GM20000 (cell line): Measurements from ENCODE around the gene LGR5.

Experiments used
- DNase-seq: peaks from one replicate; pipeline ENCODE4 v3.0.0; 2012; ENCODE audit warnings: low spot score
- TF ChIP-seq, protein P1 (sequence below): IDR thresholded peaks from 2 replicates; pipeline ENCODE4 v1.5.1; 2012; ENCODE audit warnings: mild to moderate bottlenecking, control low read depth; ENCODE audit errors: extremely low read depth, missing control alignments

LGR5 gene

DNA sequence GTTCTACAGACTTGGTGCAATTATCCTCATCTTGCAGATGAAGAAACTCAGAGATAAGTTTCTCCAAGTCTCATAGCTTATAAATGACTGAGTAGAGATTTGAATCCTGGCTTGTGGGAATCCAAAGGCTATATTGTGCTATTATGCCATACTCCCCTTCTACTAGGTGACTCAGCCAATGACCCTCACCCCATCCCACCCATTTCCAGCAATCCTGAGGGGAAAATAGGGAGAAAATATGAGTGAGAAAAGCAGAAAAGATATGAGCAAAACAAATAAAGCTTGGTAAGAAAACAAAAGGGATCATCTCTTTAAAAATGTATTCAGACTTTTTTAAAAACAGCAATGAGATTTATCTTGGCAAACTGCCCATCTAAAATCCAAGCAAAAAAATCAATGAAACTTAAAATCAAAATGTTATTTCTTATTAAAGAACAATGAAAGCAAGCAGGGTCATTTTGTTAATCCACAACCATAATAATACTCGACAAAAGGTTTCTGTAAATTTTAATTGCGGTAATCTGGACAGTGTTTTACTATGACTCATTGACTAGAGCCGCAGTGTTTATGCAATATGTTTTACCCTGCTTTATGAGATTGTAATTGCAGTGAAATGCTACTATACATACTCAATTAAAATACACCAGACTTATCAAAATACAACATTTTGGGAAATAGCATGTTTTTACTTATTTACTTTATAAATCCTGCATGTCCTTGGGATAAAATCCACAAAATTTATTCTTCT is 13.1 kb upstream of the LGR5 start:
- TF ChIP-seq, protein P1, sequence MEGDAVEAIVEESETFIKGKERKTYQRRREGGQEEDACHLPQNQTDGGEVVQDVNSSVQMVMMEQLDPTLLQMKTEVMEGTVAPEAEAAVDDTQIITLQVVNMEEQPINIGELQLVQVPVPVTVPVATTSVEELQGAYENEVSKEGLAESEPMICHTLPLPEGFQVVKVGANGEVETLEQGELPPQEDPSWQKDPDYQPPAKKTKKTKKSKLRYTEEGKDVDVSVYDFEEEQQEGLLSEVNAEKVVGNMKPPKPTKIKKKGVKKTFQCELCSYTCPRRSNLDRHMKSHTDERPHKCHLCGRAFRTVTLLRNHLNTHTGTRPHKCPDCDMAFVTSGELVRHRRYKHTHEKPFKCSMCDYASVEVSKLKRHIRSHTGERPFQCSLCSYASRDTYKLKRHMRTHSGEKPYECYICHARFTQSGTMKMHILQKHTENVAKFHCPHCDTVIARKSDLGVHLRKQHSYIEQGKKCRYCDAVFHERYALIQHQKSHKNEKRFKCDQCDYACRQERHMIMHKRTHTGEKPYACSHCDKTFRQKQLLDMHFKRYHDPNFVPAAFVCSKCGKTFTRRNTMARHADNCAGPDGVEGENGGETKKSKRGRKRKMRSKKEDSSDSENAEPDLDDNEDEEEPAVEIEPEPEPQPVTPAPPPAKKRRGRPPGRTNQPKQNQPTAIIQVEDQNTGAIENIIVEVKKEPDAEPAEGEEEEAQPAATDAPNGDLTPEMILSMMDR: no peak
- DNase-seq: no peak

DNA sequence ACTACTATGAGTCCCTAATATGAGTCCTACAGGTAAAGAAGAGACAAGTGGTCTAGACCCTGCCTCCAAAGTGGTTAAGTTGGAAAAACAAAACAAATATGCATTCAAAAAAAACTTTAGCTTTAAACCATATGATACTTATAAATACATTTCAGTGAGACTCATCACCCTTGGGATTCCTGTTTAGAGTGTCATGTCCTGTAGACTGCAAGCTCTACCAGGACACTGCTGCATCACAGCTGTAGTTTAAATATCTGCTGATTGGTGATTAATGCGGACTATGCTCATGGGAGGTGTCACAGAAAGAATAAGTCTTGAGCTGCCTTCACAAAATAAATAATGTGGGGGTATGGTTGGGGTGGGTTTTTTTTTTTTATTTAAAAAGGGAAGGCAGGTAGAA is 8.8 kb upstream of the LGR5 start:
- no peak for DNase-seq
- TF ChIP-seq, protein P1: no peak

DNA sequence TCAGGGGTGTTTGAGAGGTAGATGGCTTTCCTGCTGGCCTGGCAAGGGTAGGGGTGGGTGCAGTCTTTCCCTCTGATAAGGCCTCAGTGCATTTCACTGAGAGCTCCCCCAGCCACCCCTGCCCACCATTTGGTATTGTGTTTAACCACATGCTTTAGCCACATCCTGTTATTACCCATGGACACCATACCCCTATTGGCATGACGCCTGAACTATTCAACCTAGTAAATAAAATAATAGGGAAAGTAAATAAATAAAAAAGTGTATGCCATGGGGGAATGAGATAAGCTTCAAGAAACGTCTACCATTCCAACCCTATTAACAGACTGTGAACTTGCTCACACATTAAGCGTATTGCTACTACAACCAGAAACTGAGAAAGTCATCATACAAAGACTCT is 7.6 kb upstream of the LGR5 start:
- TF ChIP-seq, protein P1: no peak
- DNase-seq: no peak

DNA sequence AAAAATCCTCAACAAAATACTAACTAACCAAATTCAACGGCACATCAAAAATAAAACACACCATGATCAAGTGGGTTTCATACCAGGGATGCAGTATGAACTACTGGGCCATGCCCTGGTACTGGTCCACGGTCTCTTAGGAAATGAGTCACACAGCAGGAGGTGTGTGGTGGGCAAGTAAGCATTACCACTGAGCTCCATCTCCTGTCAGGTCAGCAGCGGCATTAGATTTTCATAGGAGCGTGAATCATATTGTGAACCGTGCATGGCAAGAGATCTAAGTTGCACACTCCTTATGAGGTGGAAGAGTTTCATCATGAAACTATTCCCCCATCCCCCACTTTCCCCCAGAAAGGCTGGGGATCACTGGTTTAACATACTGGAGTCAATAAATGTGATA is 6.7 kb upstream of the LGR5 start:
- DNase-seq: no peak
- TF ChIP-seq, protein P1: no peak

DNA sequence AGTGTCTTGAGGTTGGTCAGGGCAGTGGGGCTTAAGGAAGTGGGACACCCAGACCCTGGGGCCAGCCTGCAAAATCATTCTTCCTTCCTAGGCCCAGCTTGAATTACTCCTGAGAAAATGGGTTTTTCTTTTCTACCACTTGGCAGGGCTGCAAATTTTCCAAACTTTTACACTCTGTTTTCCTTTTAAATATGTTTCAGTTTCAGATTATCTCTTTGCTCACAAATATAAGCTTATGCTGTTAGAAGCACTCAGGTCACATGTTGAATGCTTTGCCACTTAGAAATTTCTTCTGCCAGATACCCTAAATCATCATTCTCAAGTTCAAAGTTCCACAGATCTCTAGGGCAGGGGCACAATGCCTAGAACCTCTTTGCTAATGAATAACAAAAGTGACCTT is 2.9 kb upstream of the LGR5 start:
- DNase-seq: no peak
- TF ChIP-seq, protein P1: no peak

DNA sequence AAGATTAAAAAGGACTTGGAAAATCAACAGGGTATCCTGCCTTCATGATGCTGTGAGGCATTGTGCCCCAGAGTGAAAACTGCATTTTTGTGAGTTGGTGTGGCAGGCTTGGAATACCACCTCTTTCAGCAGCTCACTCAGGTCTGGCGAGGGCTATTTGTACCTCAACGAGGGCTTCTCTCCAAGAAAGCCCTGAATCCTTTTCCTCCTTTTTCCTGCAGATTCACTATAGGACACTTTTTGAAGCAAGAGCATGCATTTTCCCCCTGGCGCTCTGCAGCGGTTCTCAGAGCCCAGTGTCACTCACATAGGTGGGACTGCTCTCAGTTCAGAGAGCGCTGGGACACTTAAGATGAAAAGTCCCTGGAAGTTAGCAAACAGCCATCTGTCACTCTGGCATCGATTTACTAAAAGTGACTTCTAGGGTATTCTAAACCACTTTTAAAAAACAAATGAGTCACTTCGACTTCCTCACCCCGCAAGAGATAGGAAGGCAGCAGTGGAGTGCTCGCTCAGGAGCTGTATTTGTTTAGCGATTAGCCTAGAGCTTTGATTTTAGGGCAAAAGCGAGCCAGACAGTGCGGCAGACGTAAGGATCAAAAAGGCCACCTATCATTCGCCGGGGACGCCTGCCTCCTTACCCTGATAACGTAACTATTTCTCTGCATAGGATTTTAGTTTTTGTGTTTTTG is 782 bp upstream of the LGR5 start:
- DNase-seq: peak; percentile 22
- TF ChIP-seq, protein P1: no peak

DNA sequence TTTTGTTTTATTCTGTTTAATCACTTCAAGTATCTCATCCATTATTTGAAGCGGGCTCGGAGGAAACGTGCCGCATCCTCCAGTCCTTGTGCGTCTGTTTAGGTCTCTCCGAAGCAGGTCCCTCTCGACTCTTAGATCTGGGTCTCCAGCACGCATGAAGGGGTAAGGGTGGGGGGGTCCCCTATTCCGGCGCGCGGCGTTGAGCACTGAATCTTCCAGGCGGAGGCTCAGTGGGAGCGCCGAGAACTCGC is 311 bp upstream of the LGR5 start:
- TF ChIP-seq, protein P1: no peak

More for the DNA sequence above, 311 bp upstream of the LGR5 start:
- peak; percentile 17 for DNase-seq
